Nucleus accumbens (tissue), 56 donors: ENCODE results near the gene DHH.

ENCODE experiments used
- DNase-seq, 56 donors: peaks; one replicate each; lab custom pipeline; 2025; lab: John Stamatoyannopoulos, UW

DHH gene

GRCh38 chr12:49052451-49053208 is 42.0 kb downstream of the DHH start:
- no peak for DNase-seq

- DNase-seq: no peak
Observed at GRCh38 chr12:49051777-49052438, 42.7 kb downstream of the DHH start.

GRCh38 chr12:49051373-49051764 is 43.2 kb downstream of the DHH start:
- no peak for DNase-seq

GRCh38 chr12:49050507-49051372 is 43.9 kb downstream of the DHH start:
- no peak for DNase-seq

- DNase-seq: peak in 12 of 56 donors; percentile 6 to 44 (median 26)
Observed at GRCh38 chr12:49049566-49050224, 44.9 kb downstream of the DHH start.

GRCh38 chr12:49048953-49049352 is 45.6 kb downstream of the DHH start:
- no peak for DNase-seq

GRCh38 chr12:49046129-49046895 is 48.3 kb downstream of the DHH start:
- no peak for DNase-seq

- DNase-seq: no peak
Observed at GRCh38 chr12:49044660-49045059, 49.9 kb downstream of the DHH start.

- peak in 25 of 56 donors; percentile 4 to 69 (median 21) for DNase-seq
Observed at GRCh38 chr12:49043856-49044258, 50.7 kb downstream of the DHH start.

GRCh38 chr12:49043241-49043640 is 51.4 kb downstream of the DHH start:
- DNase-seq: no peak

- no peak for DNase-seq
Observed at GRCh38 chr12:49041881-49042484, 52.6 kb downstream of the DHH start.

- DNase-seq: no peak
Observed at GRCh38 chr12:49041036-49041880, 53.3 kb downstream of the DHH start.

GRCh38 chr12:49040364-49040855 is 54.2 kb downstream of the DHH start:
- no peak for DNase-seq

GRCh38 chr12:49039421-49040363 is 54.9 kb downstream of the DHH start:
- DNase-seq: no peak

- no peak for DNase-seq
Observed at GRCh38 chr12:49038291-49038955, 56.2 kb downstream of the DHH start.

- no peak for DNase-seq
Observed at GRCh38 chr12:49037947-49038237, 56.7 kb downstream of the DHH start.
